ENCODE data around the gene UGT1A4.

- TF ChIP-seq EZH2 (IDR thresholded peaks at IDR 0.05; ENCODE audit: borderline replicate concordance, control insufficient read depth, low read depth, low read length) (no peak), SP1 (IDR thresholded peaks at IDR 0.05; ENCODE audit: low read depth, low read length) (no peak), CTCF (IDR thresholded peaks at IDR 0.05 in 2 of 3, conservative IDR thresholded peaks at IDR 0.05 in 1 of 3; ENCODE audit: control insufficient read depth in 2 of 3, extremely low read depth in 1 of 3, insufficient read depth in 1 of 3, low read depth in 3 of 3, low read length in 3 of 3) (no peak)
Observed at GRCh38 chr2:233679196-233679595, 39.3 kb upstream of the UGT1A4 start.

Data from GM12878 (cell line).